Activated naive CD4-positive, alpha-beta T cell treated with anti-CD3 and anti-CD28 coated beads for 36 hours (primary cell): Measurements from ENCODE around the gene KLK13. TPM values are rescaled to one million over a fixed set of nuclear protein-coding genes. Genes with fewer than 3 reads are reported as not detected.

Source experiments
- CTCF ChIA-PET: fragments of 350-600 bp; sonication (Branson Sonifier 250); formaldehyde crosslinking; loops from one replicate; lab custom pipeline; 2021; ENCODE audit warnings: antibody characterized with exemption; lab: Charles Lee
- DNase-seq: peaks from one replicate; pipeline ENCODE4 v3.0.0-alpha.2; 2020
- H3K27ac Mint-ChIP-seq: one replicate; pipeline ENCODE4 v1.8.0; 2021; ENCODE audit warnings: mild to moderate bottlenecking, mixed read lengths
- H3K27me3 Mint-ChIP-seq: one replicate; pipeline ENCODE4 v1.8.0; 2021; ENCODE audit warnings: low read depth, mixed read lengths
- H3K36me3 Mint-ChIP-seq: one replicate; pipeline ENCODE4 v1.8.0; 2021; ENCODE audit warnings: low read depth, mixed read lengths
- H3K4me1 Mint-ChIP-seq: one replicate; pipeline ENCODE4 v1.8.0; 2021; ENCODE audit warnings: low read depth, mixed read lengths
- H3K4me3 Mint-ChIP-seq: one replicate; pipeline ENCODE4 v1.8.0; 2021; ENCODE audit warnings: mild to moderate bottlenecking, moderate library complexity, mixed read lengths
- H3K9me3 Mint-ChIP-seq: one replicate; pipeline ENCODE4 v1.8.0; 2021; ENCODE audit warnings: mixed read lengths
- intact Hi-C: fragments of 100-400 bp; cut with micrococcal nuclease; formaldehyde crosslinking; loops from one replicate; pipeline ENCODE4 v1.15.1; 2023
- total RNA-seq, 2 experiments: library from RNA; stranded (reverse); gene quantifications; one replicate each; pipeline ENCODE4 v1.2.3, GENCODE V29; 2021

The KLK13 gene
- total RNA-seq, 2 experiments from 2014 or later: not detected

DNA sequence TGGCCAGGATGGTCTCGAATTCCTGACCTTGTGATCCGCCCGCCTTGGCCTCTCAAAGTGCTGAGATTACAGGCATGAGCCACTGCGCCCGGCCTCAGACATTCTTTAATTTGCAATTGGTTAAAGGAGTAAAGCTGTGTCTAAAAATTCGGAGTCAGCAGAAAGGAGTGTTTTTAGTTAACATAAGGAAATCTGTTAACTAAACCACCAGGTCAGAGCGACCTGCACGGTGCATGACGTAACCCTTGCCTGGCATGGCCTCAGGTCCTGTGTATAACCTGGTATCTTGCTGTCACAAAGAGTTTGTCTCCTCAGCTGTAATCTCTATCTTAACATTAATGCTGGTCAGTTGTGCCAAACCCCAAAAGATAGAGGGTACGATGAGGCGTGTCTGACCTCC lies 20.6 kb downstream of the KLK13 start:
- H3K9me3 Mint-ChIP-seq: no peaks in the 10 kb centered on the region
- no peak overlapping the region for H3K27ac Mint-ChIP-seq
- no peak for DNase-seq
- CTCF ChIA-PET: interaction anchor here (0.6 to 1.2 kb wide), 2 partner anchors 23 to 282 kb away, joined by 3 read pairs; no protein-coding TSS in a partner anchor
- no peak overlapping the region for H3K4me3 Mint-ChIP-seq
- H3K4me1 Mint-ChIP-seq: no peaks in the 10 kb centered on the region
- peaks cover 6% of the 10 kb centered on the region for H3K27me3 Mint-ChIP-seq
- H3K36me3 Mint-ChIP-seq: no peaks in the 10 kb centered on the region
- intact Hi-C loops: no loop called here

DNA sequence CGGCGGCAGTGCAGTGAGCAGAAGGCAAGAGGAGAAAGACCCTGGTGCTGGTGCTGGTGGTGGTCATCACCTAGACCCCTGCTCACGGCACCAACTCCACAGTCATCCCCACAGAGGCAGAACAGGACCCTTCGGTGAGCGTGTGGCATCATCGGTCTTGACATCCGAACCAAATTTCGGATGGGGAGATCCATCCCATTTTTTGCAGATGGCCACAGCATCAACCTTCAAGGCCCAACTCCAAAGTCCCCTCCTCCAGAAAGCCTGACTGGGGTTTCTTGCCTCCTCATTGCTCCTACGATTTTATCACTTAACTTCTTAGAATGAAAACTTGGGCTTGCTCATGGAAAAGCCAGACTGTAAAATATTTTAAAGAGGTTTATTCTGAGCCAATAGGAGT lies 21.4 kb downstream of the KLK13 start:
- Mint-ChIP-seq H3K9me3 (no peaks in the 10 kb centered on the region), H3K27ac (no peak overlapping the region), H3K4me3 (no peak overlapping the region), H3K4me1 (no peaks in the 10 kb centered on the region), H3K27me3 (peaks cover 3% of the 10 kb centered on the region), H3K36me3 (no peaks in the 10 kb centered on the region)
- intact Hi-C loops: no loop called here
- no peak for DNase-seq
- CTCF ChIA-PET: no interaction called here

DNA sequence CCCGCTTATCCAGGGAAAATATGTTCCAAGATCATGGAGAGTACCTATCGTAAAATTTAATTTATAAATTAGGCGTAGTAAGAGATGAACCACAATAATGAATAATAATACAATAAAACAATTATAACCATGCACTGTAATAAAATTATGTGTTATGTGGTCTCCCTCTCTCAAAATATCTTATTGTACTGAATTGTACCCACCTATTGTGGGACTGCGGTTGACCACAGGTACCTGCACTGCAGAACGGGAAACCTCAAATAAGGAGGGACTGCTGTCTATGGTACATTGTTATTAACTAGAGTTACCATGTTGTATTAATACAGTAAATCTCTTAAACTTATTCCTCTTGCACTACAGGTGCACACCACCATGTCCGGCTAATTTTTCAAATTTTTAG lies 24.7 kb downstream of the KLK13 start:
- Mint-ChIP-seq H3K27ac (no peak overlapping the region), H3K27me3 (peaks cover 4% of the 10 kb centered on the region), H3K4me1 (no peaks in the 10 kb centered on the region), H3K36me3 (no peaks in the 10 kb centered on the region), H3K4me3 (no peak overlapping the region), H3K9me3 (no peaks in the 10 kb centered on the region)
- DNase-seq: no peak
- CTCF ChIA-PET: no interaction called here
- intact Hi-C loops: no loop called here

DNA sequence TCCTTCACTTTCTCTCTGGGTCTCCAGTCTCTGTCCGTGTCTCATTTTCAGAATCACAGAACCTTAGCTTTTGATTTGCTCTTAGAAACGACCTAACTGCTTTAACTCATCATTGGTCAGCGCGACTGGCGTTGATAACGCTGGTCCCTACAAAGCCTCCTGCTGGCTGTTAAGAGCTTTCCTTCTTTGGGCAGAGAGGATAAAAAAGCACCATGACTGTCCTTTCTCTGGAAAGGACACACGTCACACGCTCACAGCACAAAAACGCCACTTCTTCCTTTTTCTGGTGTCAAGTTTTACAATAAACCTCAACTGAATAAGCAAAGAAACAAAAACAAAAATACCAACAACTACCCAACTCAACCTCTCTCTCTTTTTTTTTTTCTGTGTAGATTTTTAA lies 28.4 kb downstream of the KLK13 start:
- no peak overlapping the region for H3K4me3 Mint-ChIP-seq

DNA sequence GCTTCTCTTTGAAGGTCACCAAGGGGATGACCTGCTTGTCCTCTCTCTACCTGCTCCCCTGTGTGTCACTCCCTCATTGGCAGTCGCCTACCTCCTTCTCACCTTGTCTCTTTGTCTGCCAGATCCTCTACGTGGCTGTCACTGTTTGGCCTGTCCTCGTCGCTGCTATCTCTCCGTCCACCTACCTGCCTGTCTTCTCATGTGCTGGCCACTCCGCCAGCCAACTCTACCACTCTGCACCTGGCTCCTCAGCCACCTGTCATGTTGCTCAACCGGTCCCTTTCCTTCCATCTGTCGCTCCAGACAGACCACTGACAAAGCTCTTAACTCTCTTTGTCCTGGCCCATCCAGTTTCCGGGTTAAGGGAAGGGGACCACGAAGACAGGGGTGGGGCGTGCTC lies 30.2 kb downstream of the KLK13 start, which contains the start of gene KLK12:
Gene KLK12 (minus strand): TSS at position 299 of the 400 bp plus-strand sequence. CDS start 381 bp downstream, outside the sequence.
- Mint-ChIP-seq H3K9me3 (no peaks in the 10 kb centered on the region), H3K4me1 (no peaks in the 10 kb centered on the region), H3K36me3 (no peaks in the 10 kb centered on the region), H3K27me3 (peaks cover 17% of the 10 kb centered on the region), H3K27ac (no peak within 1 kb of the TSS), H3K4me3 (no peak within 1 kb of the TSS)
- intact Hi-C loops: no loop called here
- DNase-seq: no peak
- CTCF ChIA-PET: no interaction called here

More for the DNA sequence above, 28.4 kb downstream of the KLK13 start:
- Mint-ChIP-seq H3K4me1 (no peaks in the 10 kb centered on the region), H3K27me3 (peaks cover 14% of the 10 kb centered on the region), H3K27ac (no peak overlapping the region), H3K36me3 (no peaks in the 10 kb centered on the region), H3K9me3 (no peaks in the 10 kb centered on the region)
- CTCF ChIA-PET: no interaction called here
- no peak for DNase-seq
- intact Hi-C loops: no loop called here

DNA sequence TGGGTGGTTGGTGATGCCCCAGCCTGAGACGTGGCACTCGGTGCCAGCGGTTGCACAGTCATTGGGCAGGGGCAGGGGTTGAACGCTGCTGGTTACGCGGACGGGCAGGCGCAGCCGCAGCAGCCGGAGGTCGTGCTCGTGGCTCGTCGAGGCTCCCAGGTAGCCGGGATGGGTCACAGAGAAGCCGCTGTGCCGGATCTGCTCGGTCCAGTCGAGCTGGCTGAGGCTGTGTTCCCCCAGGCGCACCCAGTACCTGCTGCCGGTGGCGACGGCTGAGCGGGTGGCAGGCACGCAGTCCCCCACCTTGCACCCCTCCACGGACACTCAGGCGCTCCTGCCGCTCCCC lies 33.0 kb downstream of the KLK13 start:
- DNase-seq: no peak
- H3K36me3 Mint-ChIP-seq: no peaks in the 10 kb centered on the region
- CTCF ChIA-PET: no interaction called here
- H3K4me1 Mint-ChIP-seq: no peaks in the 10 kb centered on the region
- H3K9me3 Mint-ChIP-seq: no peaks in the 10 kb centered on the region
- intact Hi-C loops: no loop called here
- H3K27ac Mint-ChIP-seq: no peak overlapping the region
- H3K4me3 Mint-ChIP-seq: no peak overlapping the region
- H3K27me3 Mint-ChIP-seq: peaks cover 23% of the 10 kb centered on the region

DNA sequence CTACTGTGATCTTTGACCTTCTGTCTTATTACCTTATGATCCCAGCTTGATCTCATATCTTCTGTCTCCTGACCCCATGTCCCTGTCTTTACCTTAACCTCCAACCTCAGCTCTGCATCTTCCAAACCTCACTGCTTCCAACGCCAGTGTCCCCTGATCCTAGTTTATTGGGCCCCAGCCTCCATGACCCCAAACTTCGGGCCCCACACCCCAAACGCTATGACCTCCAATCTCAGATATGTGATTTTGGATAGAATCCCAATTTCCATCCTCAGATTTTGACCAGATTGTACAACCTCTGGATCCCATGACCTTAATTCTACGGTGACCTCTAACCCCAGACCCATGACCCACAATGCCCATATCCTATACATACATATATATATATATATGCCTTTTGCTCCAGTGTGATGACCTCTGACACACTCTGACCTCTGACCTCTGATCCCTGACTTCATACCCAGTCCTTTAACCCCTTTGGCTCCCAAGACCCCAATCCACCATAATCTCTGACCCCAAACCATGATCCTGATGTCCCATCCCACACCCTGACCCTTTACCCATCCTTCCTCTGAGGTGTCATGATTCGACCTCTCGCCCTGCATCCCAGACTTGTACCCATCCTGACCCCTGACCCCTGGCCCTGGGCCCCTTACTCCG lies 33.5 kb downstream of the KLK13 start:
- Mint-ChIP-seq H3K4me3 (no peak overlapping the region), H3K4me1 (no peaks in the 10 kb centered on the region), H3K27me3 (peaks cover 24% of the 10 kb centered on the region), H3K9me3 (no peaks in the 10 kb centered on the region), H3K36me3 (no peaks in the 10 kb centered on the region), H3K27ac (no peak overlapping the region)
- no peak for DNase-seq
- CTCF ChIA-PET: no interaction called here
- intact Hi-C loops: no loop called here

DNA sequence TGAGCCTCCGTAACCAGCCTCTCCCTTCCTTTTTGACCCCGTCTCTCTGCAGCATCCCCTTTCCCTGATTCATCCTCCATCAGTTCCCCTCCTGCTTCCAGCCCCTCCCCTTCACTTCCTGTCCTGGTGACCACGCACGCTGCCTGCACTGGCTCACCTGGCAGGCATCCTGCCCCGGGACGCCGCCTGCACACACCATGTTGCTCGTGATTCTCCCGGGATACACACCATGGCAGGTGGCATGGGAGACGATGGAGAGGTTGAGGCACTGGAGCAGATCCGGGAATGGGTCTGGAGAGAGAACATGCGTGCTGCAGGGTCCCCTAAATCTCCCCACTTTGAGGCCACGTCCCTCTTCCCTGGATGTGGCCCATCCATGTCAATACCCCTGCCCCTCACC lies 34.3 kb downstream of the KLK13 start:
- intact Hi-C loops: no loop called here
- CTCF ChIA-PET: no interaction called here
- peaks cover 24% of the 10 kb centered on the region for H3K27me3 Mint-ChIP-seq
- no peaks in the 10 kb centered on the region for H3K4me1 Mint-ChIP-seq
- H3K4me3 Mint-ChIP-seq: no peak overlapping the region
- DNase-seq: no peak
- no peaks in the 10 kb centered on the region for H3K9me3 Mint-ChIP-seq
- H3K27ac Mint-ChIP-seq: no peak overlapping the region
- no peaks in the 10 kb centered on the region for H3K36me3 Mint-ChIP-seq

DNA sequence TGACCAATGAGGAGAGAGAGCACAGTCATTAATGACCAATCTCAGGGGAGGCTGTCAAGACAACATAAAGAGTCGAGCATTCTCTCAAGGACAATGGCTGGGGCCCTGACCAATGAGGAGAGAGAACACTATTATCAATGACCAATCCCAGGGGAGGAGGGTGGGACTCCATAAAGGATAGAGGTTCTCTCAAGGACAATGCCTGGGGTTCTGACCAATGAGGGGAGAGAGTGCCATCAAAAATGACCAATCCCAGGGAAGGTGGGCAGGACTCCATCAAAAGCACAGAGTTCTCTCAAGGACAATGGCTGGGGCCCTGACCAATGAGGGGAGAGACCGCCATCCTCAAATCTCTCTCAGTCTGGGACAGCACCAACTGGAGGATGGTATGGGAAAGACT lies 35.2 kb downstream of the KLK13 start:
- H3K4me3 Mint-ChIP-seq: no peak overlapping the region
- H3K9me3 Mint-ChIP-seq: no peaks in the 10 kb centered on the region
- H3K27me3 Mint-ChIP-seq: peaks cover 28% of the 10 kb centered on the region
- CTCF ChIA-PET: no interaction called here
- no peak for DNase-seq
- no peaks in the 10 kb centered on the region for H3K36me3 Mint-ChIP-seq
- no peaks in the 10 kb centered on the region for H3K4me1 Mint-ChIP-seq
- no peak overlapping the region for H3K27ac Mint-ChIP-seq
- intact Hi-C loops: no loop called here

DNA sequence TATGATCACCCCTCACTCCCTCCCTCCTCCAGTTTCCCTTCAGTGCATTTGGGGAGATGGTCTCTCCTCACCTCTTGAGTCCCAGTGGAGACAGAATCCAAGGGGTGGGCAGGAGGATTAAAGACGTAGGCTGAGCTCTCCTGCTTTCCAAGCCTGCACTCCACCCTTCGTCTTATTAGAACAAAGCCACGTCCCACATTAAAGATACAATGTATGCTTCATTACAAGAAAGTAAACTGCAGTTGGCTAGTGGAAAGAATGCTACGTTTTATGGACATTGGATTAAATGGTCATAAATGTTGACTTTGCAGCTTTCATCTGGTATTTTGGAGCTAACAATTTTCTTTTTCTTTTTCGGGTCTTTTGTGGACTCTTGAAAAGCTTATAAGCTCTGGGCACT lies 37.0 kb downstream of the KLK13 start:
- Mint-ChIP-seq H3K9me3 (no peaks in the 10 kb centered on the region), H3K36me3 (no peaks in the 10 kb centered on the region), H3K27ac (no peak overlapping the region), H3K4me3 (no peak overlapping the region), H3K4me1 (no peaks in the 10 kb centered on the region), H3K27me3 (peaks cover 34% of the 10 kb centered on the region)
- DNase-seq: no peak
- intact Hi-C loops: no loop called here
- CTCF ChIA-PET: interaction anchor here (1.9 kb wide), 1 partner anchor 11 kb away, joined by 5 read pairs; no protein-coding TSS in a partner anchor

DNA sequence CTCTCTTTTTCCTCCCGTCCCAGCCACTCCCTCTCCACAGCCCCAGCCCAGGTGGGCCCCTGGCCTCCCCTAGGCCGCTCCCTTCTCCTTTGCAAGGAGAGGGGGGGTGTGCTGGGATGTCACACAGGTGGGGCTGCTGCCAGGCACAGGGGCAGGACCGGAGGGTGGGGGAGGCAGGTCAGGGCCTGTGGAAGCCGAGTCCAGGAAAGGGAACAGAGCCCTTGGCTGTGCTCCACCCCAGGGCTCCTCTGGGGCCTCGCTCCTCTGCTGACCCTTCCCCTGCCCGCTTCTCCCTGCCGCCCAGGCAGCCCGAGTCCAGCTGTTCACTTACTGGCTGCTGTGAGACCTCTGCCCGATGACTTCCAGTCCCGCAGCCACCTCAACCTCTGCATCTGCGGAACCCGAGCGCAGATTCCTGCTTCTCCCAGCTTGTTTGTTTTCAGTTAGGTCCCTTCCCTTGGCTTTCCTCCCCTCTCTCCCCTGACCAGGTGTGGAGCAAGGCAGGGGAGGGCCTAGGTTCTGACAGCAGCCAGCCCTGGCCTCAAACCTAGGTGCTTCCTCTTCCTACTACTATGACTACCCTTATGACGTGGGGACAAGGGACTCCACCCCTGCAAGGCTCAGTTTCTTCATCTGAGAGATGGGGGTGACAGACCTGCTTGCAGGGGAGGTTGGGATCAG lies 37.6 kb downstream of the KLK13 start:
- no peaks in the 10 kb centered on the region for H3K9me3 Mint-ChIP-seq
- DNase-seq: no peak
- H3K27me3 Mint-ChIP-seq: peaks cover 38% of the 10 kb centered on the region
- no peak overlapping the region for H3K4me3 Mint-ChIP-seq
- intact Hi-C loops: no loop called here
- no peaks in the 10 kb centered on the region for H3K36me3 Mint-ChIP-seq
- CTCF ChIA-PET: interaction anchor here (1.9 kb wide), 1 partner anchor 11 kb away, joined by 5 read pairs; no protein-coding TSS in a partner anchor
- no peak overlapping the region for H3K27ac Mint-ChIP-seq
- H3K4me1 Mint-ChIP-seq: no peaks in the 10 kb centered on the region

DNA sequence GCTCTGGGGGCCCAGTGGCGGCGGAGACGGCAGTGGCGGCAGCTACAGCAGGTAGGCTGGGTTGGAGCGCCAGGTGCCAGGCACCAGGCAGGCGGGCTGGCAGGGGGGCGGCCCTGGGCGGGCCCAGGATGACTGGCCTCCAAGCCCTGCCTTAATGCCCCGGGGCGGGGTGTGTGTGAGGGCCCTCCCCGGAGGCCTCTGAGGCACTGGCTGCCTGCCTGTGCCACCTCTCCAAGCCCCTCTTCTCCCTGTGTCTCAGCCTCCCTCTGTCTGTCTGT lies 38.4 kb downstream of the KLK13 start, which contains the start of gene KLK11:
Gene KLK11 (minus strand): TSS at position 63 of the 278 bp plus-strand sequence. CDS start 985 bp downstream, outside the sequence.
- CTCF ChIA-PET: no interaction called here
- H3K36me3 Mint-ChIP-seq: no peaks in the 10 kb centered on the region
- no peaks in the 10 kb centered on the region for H3K9me3 Mint-ChIP-seq
- intact Hi-C loops: no loop called here
- H3K4me3 Mint-ChIP-seq: no peak within 1 kb of the TSS
- H3K4me1 Mint-ChIP-seq: no peaks in the 10 kb centered on the region
- peaks cover 36% of the 10 kb centered on the region for H3K27me3 Mint-ChIP-seq
- no peak within 1 kb of the TSS for H3K27ac Mint-ChIP-seq
- no peak for DNase-seq
